Activated T-cell treated with anti-CD3 and anti-CD28 coated beads, Interleukin-2, amount 50 U/mL, for 4 hours (primary cell): Measurements from ENCODE around the gene POLA1. TPM values are rescaled to one million over a fixed set of nuclear protein-coding genes. Genes with fewer than 3 reads are reported as not detected.

ENCODE experiments used
- ATAC-seq, 2 donors: fragments of 200-7000 bp; cut with Tn5 transposase; one replicate each; pipeline ENCODE4 v1.10.0; 2021
- DNase-seq: peaks from one replicate; pipeline ENCODE4 v3.0.0-alpha.2; 2020
- H3K27me3 Mint-ChIP-seq: one replicate; pipeline ENCODE4 v1.8.0; 2021; ENCODE audit warnings: low read depth, mixed read lengths
- H3K36me3 Mint-ChIP-seq: one replicate; pipeline ENCODE4 v1.8.0; 2022; ENCODE audit warnings: mixed read lengths; ENCODE audit not compliant: insufficient read depth
- H3K4me1 Mint-ChIP-seq: one replicate; pipeline ENCODE4 v1.8.0; 2021; ENCODE audit warnings: low read depth, mixed read lengths
- H3K4me3 Mint-ChIP-seq: one replicate; pipeline ENCODE4 v1.8.0; 2021; ENCODE audit warnings: mild to moderate bottlenecking, moderate library complexity, mixed read lengths
- H3K9me3 Mint-ChIP-seq: one replicate; pipeline ENCODE4 v1.8.0; 2021; ENCODE audit warnings: mixed read lengths
- total RNA-seq, 3 donors: library from RNA; stranded (reverse); gene quantifications; one replicate each; pipeline ENCODE4 v1.2.1, GENCODE V29; 2021

Gene POLA1
- total RNA-seq, 3 donors from 2014 or later = 28.9 to 32.3 (median 30.3) TPM

DNA sequence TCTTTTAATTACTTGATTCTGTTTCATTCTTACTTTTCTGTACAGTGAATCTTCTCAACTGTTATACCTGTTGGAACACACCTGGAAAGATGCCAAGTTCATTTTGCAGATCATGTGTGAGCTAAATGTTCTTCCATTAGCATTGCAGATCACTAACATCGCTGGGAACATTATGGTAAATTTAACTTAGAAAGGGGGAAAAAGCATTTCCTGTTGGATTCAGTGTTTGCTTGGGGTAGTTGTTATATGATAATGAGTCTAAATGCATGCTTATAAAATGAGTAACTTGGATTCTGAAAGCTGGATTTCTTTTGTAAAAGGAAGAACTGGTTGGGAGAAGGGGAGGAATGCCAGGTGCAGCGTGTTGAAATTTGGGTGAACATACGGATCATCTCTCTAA, 47.6 kb downstream of the POLA1 start:
- Mint-ChIP-seq H3K36me3 (peaks cover 23% of the 10 kb centered on the region), H3K4me3 (no peak overlapping the region), H3K9me3 (no peaks in the 10 kb centered on the region), H3K27me3 (no peaks in the 10 kb centered on the region), H3K4me1 (no peaks in the 10 kb centered on the region)
- no peak for ATAC-seq
- no peak for DNase-seq

- Mint-ChIP-seq H3K9me3 (no peaks in the 10 kb centered on the region), H3K4me1 (no peaks in the 10 kb centered on the region), H3K27me3 (no peaks in the 10 kb centered on the region), H3K4me3 (no peak overlapping the region), H3K36me3 (peaks cover 8% of the 10 kb centered on the region)
- DNase-seq (no peak), ATAC-seq (no peak)
Measured at GRCh38 chrX:24748196-24748595, 54.5 kb downstream of the POLA1 start.

- no peak for DNase-seq
- Mint-ChIP-seq H3K27me3 (no peaks in the 10 kb centered on the region), H3K4me1 (peaks cover 2% of the 10 kb centered on the region), H3K4me3 (no peak overlapping the region), H3K9me3 (no peaks in the 10 kb centered on the region), H3K36me3 (peaks cover 38% of the 10 kb centered on the region)
- ATAC-seq = no peak
Measured at GRCh38 chrX:24759786-24760185, 66.1 kb downstream of the POLA1 start.

DNA sequence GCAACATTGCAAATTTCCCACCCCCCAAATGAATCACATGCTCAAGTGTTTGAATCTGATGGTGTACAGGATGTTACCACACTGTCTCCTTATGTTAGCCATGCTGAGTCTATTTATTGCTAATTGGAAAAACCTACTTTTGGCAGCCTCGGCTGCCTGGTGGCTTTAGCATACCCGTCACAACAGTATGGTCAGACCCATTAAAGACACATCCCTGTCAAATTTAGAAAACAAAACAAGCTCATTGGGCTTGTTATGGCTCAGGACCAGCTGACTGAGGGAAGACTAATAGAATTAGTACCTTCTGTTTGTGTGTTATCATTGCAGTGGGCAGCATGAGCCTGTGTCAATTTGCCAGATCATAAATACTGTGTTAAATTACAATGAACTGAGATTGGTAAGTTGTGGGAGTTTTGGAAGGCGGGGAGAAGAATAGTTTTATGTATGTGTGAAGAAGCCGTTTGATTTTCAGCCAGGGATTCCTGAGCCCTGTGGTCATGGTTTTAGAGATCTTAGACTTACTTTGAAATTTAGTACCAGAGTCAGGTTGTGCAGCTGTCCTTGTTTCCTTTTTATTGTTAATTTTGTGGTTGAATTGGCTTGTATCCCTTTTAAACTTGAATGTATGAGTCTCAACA, 66.8 kb downstream of the POLA1 start:
- Mint-ChIP-seq H3K4me1 (peaks cover 2% of the 10 kb centered on the region), H3K9me3 (no peaks in the 10 kb centered on the region), H3K4me3 (no peak overlapping the region), H3K27me3 (no peaks in the 10 kb centered on the region), H3K36me3 (peaks cover 38% of the 10 kb centered on the region)
- ATAC-seq = no peak
- DNase-seq = no peak

DNA sequence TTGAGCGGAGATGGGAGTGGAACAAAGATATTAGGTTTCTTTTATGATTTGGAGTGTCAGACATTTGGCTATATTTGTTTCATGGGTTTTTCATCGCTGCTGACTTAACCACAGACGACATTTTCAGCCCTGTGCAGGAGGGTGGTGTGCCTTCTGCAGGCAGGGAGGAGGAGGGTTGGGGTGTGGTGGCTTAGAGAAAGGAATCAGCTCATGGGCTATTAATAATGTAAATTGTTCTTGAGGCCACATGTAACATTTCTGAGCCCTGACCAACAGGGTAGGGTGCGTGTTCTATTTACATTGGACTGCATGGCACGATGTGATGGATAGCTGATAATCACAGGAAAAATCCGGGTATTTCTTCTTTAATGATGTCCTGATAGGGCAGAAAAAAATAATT, 67.6 kb downstream of the POLA1 start:
- H3K9me3 Mint-ChIP-seq = no peaks in the 10 kb centered on the region
- DNase-seq (no peak), ATAC-seq (no peak)
- H3K4me3 Mint-ChIP-seq = no peak overlapping the region
- H3K27me3 Mint-ChIP-seq = no peaks in the 10 kb centered on the region
- H3K36me3 Mint-ChIP-seq = peaks cover 43% of the 10 kb centered on the region
- peaks cover 2% of the 10 kb centered on the region for H3K4me1 Mint-ChIP-seq

- Mint-ChIP-seq H3K9me3 (no peaks in the 10 kb centered on the region), H3K36me3 (peaks cover 46% of the 10 kb centered on the region), H3K4me3 (no peak overlapping the region), H3K4me1 (peaks cover 3% of the 10 kb centered on the region), H3K27me3 (no peaks in the 10 kb centered on the region)
- ATAC-seq = no peak
- no peak for DNase-seq
Measured at GRCh38 chrX:24763989-24764388, 70.3 kb downstream of the POLA1 start.

GRCh38 chrX:24767557-24767956, 73.8 kb downstream of the POLA1 start:
- ATAC-seq = no peak
- Mint-ChIP-seq H3K4me3 (no peak overlapping the region), H3K36me3 (peaks cover 31% of the 10 kb centered on the region), H3K9me3 (no peaks in the 10 kb centered on the region), H3K27me3 (no peaks in the 10 kb centered on the region), H3K4me1 (peaks cover 1% of the 10 kb centered on the region)
- DNase-seq = no peak

DNA sequence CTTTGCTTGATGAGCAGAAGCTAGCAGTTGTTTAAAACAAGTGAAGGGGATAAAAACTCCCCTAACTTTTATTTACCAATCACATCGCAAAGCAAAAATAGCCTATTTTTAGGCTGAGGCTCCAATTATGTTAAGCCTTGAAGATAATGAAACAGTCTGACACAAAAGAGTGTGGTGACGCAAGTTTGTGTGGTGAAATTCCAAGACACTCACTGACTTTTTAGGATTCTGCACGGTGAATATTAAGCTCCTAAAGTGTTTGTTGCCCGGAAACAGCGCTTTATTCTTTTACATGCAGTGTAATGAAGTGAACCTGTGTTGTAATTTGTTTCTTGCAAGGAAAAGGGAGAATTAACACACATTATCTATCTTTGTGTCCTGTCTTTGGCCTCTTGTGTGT, 74.8 kb downstream of the POLA1 start:
- DNase-seq = no peak
- no peak for ATAC-seq
- H3K36me3 Mint-ChIP-seq = peaks cover 22% of the 10 kb centered on the region
- H3K4me1 Mint-ChIP-seq = peaks cover 1% of the 10 kb centered on the region
- no peaks in the 10 kb centered on the region for H3K27me3 Mint-ChIP-seq
- no peaks in the 10 kb centered on the region for H3K9me3 Mint-ChIP-seq
- no peak overlapping the region for H3K4me3 Mint-ChIP-seq

DNA sequence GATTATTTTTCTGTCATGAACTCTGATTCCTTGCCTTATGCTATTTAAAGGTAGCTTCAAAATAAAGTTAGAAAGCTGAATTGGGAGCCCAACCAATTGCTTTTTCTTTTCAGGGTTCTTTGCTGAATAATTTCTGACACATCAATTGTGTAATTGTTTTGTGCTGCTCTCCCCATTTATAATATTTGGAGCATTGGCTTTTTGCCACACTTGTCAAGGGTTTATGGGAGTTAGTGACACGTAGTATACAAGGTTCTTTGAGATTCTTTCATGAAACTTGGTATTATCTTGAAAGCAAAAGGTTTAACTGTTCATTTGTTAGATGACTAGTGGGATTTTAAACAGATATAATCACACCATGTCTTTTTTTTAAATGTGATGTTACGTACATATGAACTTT, 80.9 kb downstream of the POLA1 start:
- Mint-ChIP-seq H3K4me1 (peaks cover 4% of the 10 kb centered on the region), H3K36me3 (peaks cover 14% of the 10 kb centered on the region), H3K27me3 (no peaks in the 10 kb centered on the region), H3K4me3 (no peak overlapping the region), H3K9me3 (no peaks in the 10 kb centered on the region)
- no peak for ATAC-seq
- DNase-seq = no peak

GRCh38 chrX:24775891-24776290, 82.2 kb downstream of the POLA1 start:
- Mint-ChIP-seq H3K4me3 (no peak overlapping the region), H3K4me1 (peaks cover 4% of the 10 kb centered on the region), H3K9me3 (no peaks in the 10 kb centered on the region), H3K36me3 (peaks cover 17% of the 10 kb centered on the region), H3K27me3 (no peaks in the 10 kb centered on the region)
- no peak for DNase-seq
- ATAC-seq = no peak

DNA sequence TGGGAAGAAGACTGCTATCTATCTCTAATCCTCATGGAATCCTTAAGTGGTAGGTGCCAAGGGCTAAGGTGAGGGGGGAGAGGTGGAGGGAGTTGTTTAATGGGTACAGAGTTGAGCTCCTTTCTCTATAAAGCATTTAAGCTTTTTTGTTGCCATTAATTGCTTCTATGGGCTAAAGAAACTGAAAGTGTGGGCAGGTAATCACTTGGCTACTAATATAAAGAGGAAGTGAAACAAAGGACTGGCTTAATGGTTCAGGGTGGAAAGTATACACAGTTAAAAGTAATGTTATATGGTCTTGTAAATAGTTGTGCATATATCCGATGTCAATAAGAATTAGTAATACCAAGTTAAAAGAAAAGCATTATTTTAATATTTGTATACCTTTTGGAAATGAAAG, 83.9 kb downstream of the POLA1 start:
- ATAC-seq (no peak), DNase-seq (no peak)
- Mint-ChIP-seq H3K9me3 (no peaks in the 10 kb centered on the region), H3K36me3 (peaks cover 19% of the 10 kb centered on the region), H3K4me1 (peaks cover 4% of the 10 kb centered on the region), H3K4me3 (no peak overlapping the region), H3K27me3 (no peaks in the 10 kb centered on the region)

- Mint-ChIP-seq H3K27me3 (no peaks in the 10 kb centered on the region), H3K4me1 (peaks cover 2% of the 10 kb centered on the region), H3K36me3 (peaks cover 21% of the 10 kb centered on the region), H3K9me3 (no peaks in the 10 kb centered on the region), H3K4me3 (no peak overlapping the region)
- DNase-seq = no peak
- no peak for ATAC-seq
Measured at GRCh38 chrX:24782011-24782410, 88.3 kb downstream of the POLA1 start.

- DNase-seq (no peak), ATAC-seq (no peak)
- Mint-ChIP-seq H3K9me3 (no peaks in the 10 kb centered on the region), H3K36me3 (peaks cover 24% of the 10 kb centered on the region), H3K4me1 (no peaks in the 10 kb centered on the region), H3K27me3 (no peaks in the 10 kb centered on the region), H3K4me3 (no peak overlapping the region)
Measured at GRCh38 chrX:24789047-24789446, 95.3 kb downstream of the POLA1 start.

GRCh38 chrX:24790166-24790565, 96.4 kb downstream of the POLA1 start:
- Mint-ChIP-seq H3K4me3 (no peak overlapping the region), H3K9me3 (no peaks in the 10 kb centered on the region), H3K36me3 (peaks cover 26% of the 10 kb centered on the region), H3K4me1 (no peaks in the 10 kb centered on the region), H3K27me3 (no peaks in the 10 kb centered on the region)
- ATAC-seq (no peak), DNase-seq (no peak)

GRCh38 chrX:24796204-24796603, 102.5 kb downstream of the POLA1 start:
- Mint-ChIP-seq H3K9me3 (no peaks in the 10 kb centered on the region), H3K36me3 (peaks cover 28% of the 10 kb centered on the region), H3K27me3 (no peaks in the 10 kb centered on the region), H3K4me1 (no peaks in the 10 kb centered on the region), H3K4me3 (no peak overlapping the region)
- no peak for ATAC-seq
- DNase-seq = no peak

- ATAC-seq (no peak), DNase-seq (no peak)
- H3K4me3 Mint-ChIP-seq = no peak overlapping the region
- H3K9me3 Mint-ChIP-seq = no peaks in the 10 kb centered on the region
- H3K27me3 Mint-ChIP-seq = no peaks in the 10 kb centered on the region
- peaks cover 24% of the 10 kb centered on the region for H3K36me3 Mint-ChIP-seq
- H3K4me1 Mint-ChIP-seq = no peaks in the 10 kb centered on the region
Measured at GRCh38 chrX:24799078-24799477, 105.4 kb downstream of the POLA1 start.
